ENCODE results near the gene NPPC. TPM values are rescaled to one million over a fixed set of nuclear protein-coding genes. Genes with fewer than 3 reads are reported as not detected.

The NPPC gene
- total RNA-seq, 1 experiment from 2014 or later: not detected

DNA sequence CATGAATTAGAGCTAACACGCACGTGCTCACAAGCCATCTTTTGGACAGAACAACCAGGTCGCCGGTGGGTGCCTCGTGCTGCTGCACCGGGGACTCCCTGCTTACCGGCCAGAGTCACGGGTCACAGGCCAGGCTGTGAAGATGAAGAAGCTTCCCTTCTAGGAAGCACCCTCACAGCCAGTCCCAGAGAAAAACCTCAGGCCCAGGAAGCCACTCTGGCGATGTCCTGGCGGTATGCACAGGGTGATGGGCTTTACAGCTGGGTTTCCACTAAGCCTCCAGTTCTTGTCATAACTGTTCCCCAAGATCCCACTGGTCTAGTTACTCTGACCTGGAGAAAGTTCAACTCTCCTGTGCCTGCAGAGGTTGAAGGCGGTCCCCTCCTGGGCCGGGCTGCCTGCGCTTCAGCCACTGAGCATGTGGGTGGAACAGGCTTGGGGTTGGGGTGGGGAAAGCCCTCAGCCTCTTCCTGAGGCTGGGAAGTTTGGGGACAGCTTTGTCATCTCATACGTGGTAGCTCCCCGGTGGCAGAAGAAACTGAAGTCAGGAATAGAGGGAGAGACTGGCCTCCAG lies 20.1 kb upstream of the NPPC start:
- CTCF ChIA-PET: no interaction called here
- H4K20me1 ChIP-seq (ENCODE audit: insufficient read depth): no peaks in the 10 kb centered on the region

GRCh38 chr2:231942180-231942579 lies 16.0 kb upstream of the NPPC start:
- DNase-seq: no peak
- Histone ChIP-seq H3K4me2 (no peak overlapping the region), H3K79me2 (ENCODE audit: low read depth) (no peaks in the 10 kb centered on the region), H3K4me1 (replicated peaks; ENCODE audit: insufficient read depth) (no peaks in the 10 kb centered on the region), H3F3A (ENCODE audit: insufficient read depth, low read depth) (no peaks in the 10 kb centered on the region), H2AFZ (no peak overlapping the region), H3K9me3 (ENCODE audit: insufficient read depth, low read depth) (no peaks in the 10 kb centered on the region), H3K4me3 (no peak overlapping the region), H3K27ac (no peak overlapping the region), H3K27me3 (ENCODE audit: insufficient read depth, low read depth) (no peaks in the 10 kb centered on the region), H3K36me3 (ENCODE audit: low read depth) (no peaks in the 10 kb centered on the region), H4K20me1 (ENCODE audit: insufficient read depth) (no peaks in the 10 kb centered on the region), H3K9me2 (ENCODE audit: insufficient read depth) (no peaks in the 10 kb centered on the region)
- intact Hi-C loops (cut with micrococcal nuclease; ENCODE audit: unreplicated experiment): no loop called here
- BruUV-seq (replicated peaks): no TSS peak
- CTCF ChIA-PET: no interaction called here
- TF ChIP-seq EZH2 (IDR thresholded peaks at IDR 0.05; ENCODE audit: low read depth) (no peak), CTCF (conservative IDR thresholded peaks at IDR 0.05) (no peak)
- POLR2A ChIA-PET (ENCODE audit: unreplicated experiment): no interaction called here

More for the DNA sequence above, 20.1 kb upstream of the NPPC start:
- H3K4me2 ChIP-seq: no peak overlapping the region
- no peak overlapping the region for H3K27ac ChIP-seq
- POLR2A ChIA-PET (ENCODE audit: unreplicated experiment): no interaction called here
- DNase-seq: no peak
- no peaks in the 10 kb centered on the region for H3K36me3 ChIP-seq (ENCODE audit: low read depth)
- no peaks in the 10 kb centered on the region for H3K4me1 ChIP-seq (replicated peaks; ENCODE audit: insufficient read depth)
- no peaks in the 10 kb centered on the region for H3K9me2 ChIP-seq (ENCODE audit: insufficient read depth)
- intact Hi-C loops (cut with micrococcal nuclease; ENCODE audit: unreplicated experiment): no loop called here
- BruUV-seq (replicated peaks): no TSS peak
- no peaks in the 10 kb centered on the region for H3K27me3 ChIP-seq (ENCODE audit: insufficient read depth, low read depth)
- no peak overlapping the region for H2AFZ ChIP-seq
- H3F3A ChIP-seq (ENCODE audit: insufficient read depth, low read depth): no peaks in the 10 kb centered on the region
- H3K4me3 ChIP-seq: no peak overlapping the region
- H3K79me2 ChIP-seq (ENCODE audit: low read depth): no peaks in the 10 kb centered on the region
- TF ChIP-seq EZH2 (IDR thresholded peaks at IDR 0.05; ENCODE audit: low read depth) (no peak), CTCF (conservative IDR thresholded peaks at IDR 0.05) (no peak)
- no peaks in the 10 kb centered on the region for H3K9me3 ChIP-seq (ENCODE audit: insufficient read depth, low read depth)

DNA sequence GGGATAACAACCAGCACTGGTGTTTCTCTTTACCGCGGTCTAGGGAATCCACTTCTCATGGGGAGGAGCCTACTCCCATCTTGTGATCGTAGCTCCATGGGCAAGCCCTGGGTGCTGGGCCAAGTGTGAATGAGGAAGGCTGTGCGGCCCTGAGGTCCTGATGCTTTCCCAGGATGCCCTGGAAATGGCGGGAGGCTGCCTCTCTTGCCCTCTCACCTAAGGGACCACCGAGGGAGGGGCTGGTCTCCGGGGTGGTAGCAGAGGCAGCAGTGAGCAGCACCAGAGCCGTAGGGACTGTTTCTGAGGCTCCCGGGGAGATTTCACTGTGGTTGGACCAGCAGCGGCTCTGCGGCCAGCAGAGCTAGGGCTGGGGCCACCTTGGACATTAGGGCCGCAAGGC lies 15.5 kb upstream of the NPPC start:
- no peaks in the 10 kb centered on the region for H4K20me1 ChIP-seq (ENCODE audit: insufficient read depth)
- H3K4me3 ChIP-seq: no peak overlapping the region
- intact Hi-C loops (cut with micrococcal nuclease; ENCODE audit: unreplicated experiment): no loop called here
- no peak overlapping the region for H3K27ac ChIP-seq
- TF ChIP-seq CTCF (conservative IDR thresholded peaks at IDR 0.05): no peak
- TF ChIP-seq EZH2 (IDR thresholded peaks at IDR 0.05; ENCODE audit: low read depth): no peak
- no peaks in the 10 kb centered on the region for H3K27me3 ChIP-seq (ENCODE audit: insufficient read depth, low read depth)
- no peaks in the 10 kb centered on the region for H3K36me3 ChIP-seq (ENCODE audit: low read depth)
- DNase-seq: no peak
- H3K79me2 ChIP-seq (ENCODE audit: low read depth): no peaks in the 10 kb centered on the region
- H3F3A ChIP-seq (ENCODE audit: insufficient read depth, low read depth): no peaks in the 10 kb centered on the region
- no TSS peak for BruUV-seq (replicated peaks)
- H3K4me1 ChIP-seq (replicated peaks; ENCODE audit: insufficient read depth): no peaks in the 10 kb centered on the region
- CTCF ChIA-PET: interaction anchor here (0.6 kb wide), 1 partner anchor 11 kb away, joined by 4 read pairs; no protein-coding TSS in a partner anchor
- no peak overlapping the region for H2AFZ ChIP-seq
- no peaks in the 10 kb centered on the region for H3K9me2 ChIP-seq (ENCODE audit: insufficient read depth)
- H3K4me2 ChIP-seq: no peak overlapping the region
- no peaks in the 10 kb centered on the region for H3K9me3 ChIP-seq (ENCODE audit: insufficient read depth, low read depth)
- POLR2A ChIA-PET (ENCODE audit: unreplicated experiment): no interaction called here

Measured in PC-9 (cell line).